Measurements from ENCODE around the gene EFNB3. TPM values are rescaled to one million over a fixed set of nuclear protein-coding genes. Genes with fewer than 3 reads are reported as not detected.
A peak's percentile ranks its signal among the peaks of the same experiment; 100 is the strongest.

The EFNB3 gene
- total RNA-seq, 2 experiments from 2014 or later, result not detected

DNA sequence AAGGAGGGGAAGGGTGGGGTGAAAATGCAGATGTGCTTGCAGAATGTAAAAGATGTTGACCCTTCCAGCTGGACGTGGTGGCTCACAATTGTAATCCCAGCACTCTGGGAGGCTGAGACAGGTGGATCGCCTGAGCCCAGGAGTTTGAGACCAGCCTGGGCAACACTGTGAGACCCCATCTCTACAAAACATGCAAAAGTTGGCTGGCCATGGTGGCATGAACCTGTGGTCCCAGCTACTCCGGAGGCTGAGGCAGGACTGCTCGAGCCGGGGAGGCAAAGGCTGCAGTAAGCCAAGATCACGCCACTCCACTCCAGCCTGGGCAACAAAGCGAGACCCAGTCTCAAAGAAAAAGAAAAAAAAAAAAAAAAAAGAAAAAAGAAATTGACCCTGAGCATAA is 36.5 kb upstream of the EFNB3 start:
- Mint-ChIP-seq H3K27ac (no peak overlapping the region), H3K9me3 (peaks cover 2% of the 10 kb centered on the region), H3K4me3 (no peak overlapping the region), H3K27me3 (no peaks in the 10 kb centered on the region), H3K4me1 (ENCODE audit: low read depth) (no peaks in the 10 kb centered on the region), H3K36me3 (ENCODE audit: low read depth) (peaks cover 29% of the 10 kb centered on the region)
- TF ChIP-seq, protein P1, sequence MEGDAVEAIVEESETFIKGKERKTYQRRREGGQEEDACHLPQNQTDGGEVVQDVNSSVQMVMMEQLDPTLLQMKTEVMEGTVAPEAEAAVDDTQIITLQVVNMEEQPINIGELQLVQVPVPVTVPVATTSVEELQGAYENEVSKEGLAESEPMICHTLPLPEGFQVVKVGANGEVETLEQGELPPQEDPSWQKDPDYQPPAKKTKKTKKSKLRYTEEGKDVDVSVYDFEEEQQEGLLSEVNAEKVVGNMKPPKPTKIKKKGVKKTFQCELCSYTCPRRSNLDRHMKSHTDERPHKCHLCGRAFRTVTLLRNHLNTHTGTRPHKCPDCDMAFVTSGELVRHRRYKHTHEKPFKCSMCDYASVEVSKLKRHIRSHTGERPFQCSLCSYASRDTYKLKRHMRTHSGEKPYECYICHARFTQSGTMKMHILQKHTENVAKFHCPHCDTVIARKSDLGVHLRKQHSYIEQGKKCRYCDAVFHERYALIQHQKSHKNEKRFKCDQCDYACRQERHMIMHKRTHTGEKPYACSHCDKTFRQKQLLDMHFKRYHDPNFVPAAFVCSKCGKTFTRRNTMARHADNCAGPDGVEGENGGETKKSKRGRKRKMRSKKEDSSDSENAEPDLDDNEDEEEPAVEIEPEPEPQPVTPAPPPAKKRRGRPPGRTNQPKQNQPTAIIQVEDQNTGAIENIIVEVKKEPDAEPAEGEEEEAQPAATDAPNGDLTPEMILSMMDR (IDR thresholded peaks at IDR 0.05), result no peak
- DNase-seq (no peak), ATAC-seq (no peak)
- ChIA-PET POLR2A (interaction anchor here (11.2 kb wide), 1 partner anchor 18 kb away, joined by 78 read pairs; the partner anchor contains the start of genes TP53 and WRAP53), CTCF (interaction anchor here (1.1 kb wide), 1 partner anchor 36 kb away, joined by 3 read pairs; no protein-coding TSS in a partner anchor)
- intact Hi-C loops (cut with micrococcal nuclease), result no loop called here

DNA sequence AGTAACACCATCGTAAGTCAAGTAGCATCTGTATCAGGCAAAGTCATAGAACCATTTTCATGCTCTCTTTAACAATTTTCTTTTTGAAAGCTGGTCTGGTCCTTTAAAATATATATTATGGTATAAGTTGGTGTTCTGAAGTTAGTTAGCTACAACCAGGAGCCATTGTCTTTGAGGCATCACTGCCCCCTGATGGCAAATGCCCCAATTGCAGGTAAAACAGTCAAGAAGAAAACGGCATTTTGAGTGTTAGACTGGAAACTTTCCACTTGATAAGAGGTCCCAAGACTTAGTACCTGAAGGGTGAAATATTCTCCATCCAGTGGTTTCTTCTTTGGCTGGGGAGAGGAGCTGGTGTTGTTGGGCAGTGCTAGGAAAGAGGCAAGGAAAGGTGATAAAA is 31.8 kb upstream of the EFNB3 start:
- H3K9me3 Mint-ChIP-seq, result peaks cover 8% of the 10 kb centered on the region
- H3K27me3 Mint-ChIP-seq, result no peaks in the 10 kb centered on the region
- POLR2A ChIA-PET, result interaction anchor here (0.8 to 11.2 kb wide), 4 partner anchors 13 to 43 kb away, joined by 3 to 78 read pairs (median 6); partner anchors contain the start of genes SHBG, TP53 and WRAP53
- H3K4me3 Mint-ChIP-seq, result no peak overlapping the region
- DNase-seq (peak; percentile 79), ATAC-seq (no peak)
- TF ChIP-seq, protein P1 (IDR thresholded peaks at IDR 0.05), result peak; percentile 65
- CTCF ChIA-PET, result interaction anchor here (0.7 to 2.9 kb wide), 24 partner anchors 9 to 382 kb away, joined by 3 to 37 read pairs (median 4); partner anchors contain the start of genes ATP1B2, SAT2, SOX15 and TP53
- intact Hi-C loops (cut with micrococcal nuclease), result no loop called here
- H3K36me3 Mint-ChIP-seq (ENCODE audit: low read depth), result peaks cover 48% of the 10 kb centered on the region
- H3K4me1 Mint-ChIP-seq (ENCODE audit: low read depth), result no peaks in the 10 kb centered on the region
- H3K27ac Mint-ChIP-seq, result no peak overlapping the region

DNA sequence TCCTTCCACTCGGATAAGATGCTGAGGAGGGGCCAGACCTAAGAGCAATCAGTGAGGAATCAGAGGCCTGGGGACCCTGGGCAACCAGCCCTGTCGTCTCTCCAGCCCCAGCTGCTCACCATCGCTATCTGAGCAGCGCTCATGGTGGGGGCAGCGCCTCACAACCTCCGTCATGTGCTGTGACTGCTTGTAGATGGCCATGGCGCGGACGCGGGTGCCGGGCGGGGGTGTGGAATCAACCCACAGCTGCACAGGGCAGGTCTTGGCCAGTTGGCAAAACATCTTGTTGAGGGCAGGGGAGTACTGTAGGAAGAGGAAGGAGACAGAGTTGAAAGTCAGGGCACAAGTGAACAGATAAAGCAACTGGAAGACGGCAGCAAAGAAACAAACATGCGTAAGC is 30.1 kb upstream of the EFNB3 start:
- Mint-ChIP-seq H3K36me3 (ENCODE audit: low read depth) (peaks cover 46% of the 10 kb centered on the region), H3K4me1 (ENCODE audit: low read depth) (peaks cover 3% of the 10 kb centered on the region), H3K9me3 (peaks cover 8% of the 10 kb centered on the region), H3K4me3 (no peak overlapping the region), H3K27me3 (no peaks in the 10 kb centered on the region), H3K27ac (no peak overlapping the region)
- CTCF ChIA-PET, result interaction anchor here (1.4 to 2.9 kb wide), 2 partner anchors 12 to 32 kb away, joined by 3 to 37 read pairs; partner anchors contain the start of genes TP53 and WRAP53
- POLR2A ChIA-PET, result interaction anchor here (11.2 kb wide), 1 partner anchor 12 kb away, joined by 78 read pairs; the partner anchor contains the start of genes TP53 and WRAP53
- intact Hi-C loops (cut with micrococcal nuclease), result no loop called here
- DNase-seq (no peak), ATAC-seq (no peak)
- TF ChIP-seq, protein P1 (IDR thresholded peaks at IDR 0.05), result no peak

DNA sequence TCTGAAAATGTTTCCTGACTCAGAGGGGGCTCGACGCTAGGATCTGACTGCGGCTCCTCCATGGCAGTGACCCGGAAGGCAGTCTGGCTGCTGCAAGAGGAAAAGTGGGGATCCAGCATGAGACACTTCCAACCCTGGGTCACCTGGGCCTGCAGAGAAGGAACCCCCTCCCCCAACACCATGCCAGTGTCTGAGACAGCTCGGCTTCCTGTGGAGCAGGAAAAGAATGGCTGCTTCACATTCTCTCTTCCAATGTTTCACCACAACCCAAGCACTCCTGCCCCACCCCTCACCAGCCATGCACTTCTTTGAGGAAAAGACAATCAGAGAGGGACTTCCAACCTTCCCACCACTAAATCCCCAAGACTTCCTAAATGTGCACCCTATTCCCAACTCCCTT is 28.5 kb upstream of the EFNB3 start:
- H3K27ac Mint-ChIP-seq, result no peak overlapping the region
- peaks cover 39% of the 10 kb centered on the region for H3K36me3 Mint-ChIP-seq (ENCODE audit: low read depth)
- TF ChIP-seq, protein P1 (IDR thresholded peaks at IDR 0.05), result no peak
- ATAC-seq (no peak), DNase-seq (no peak)
- H3K4me1 Mint-ChIP-seq (ENCODE audit: low read depth), result peaks cover 3% of the 10 kb centered on the region
- ChIA-PET POLR2A (interaction anchor here (11.2 kb wide), 1 partner anchor 10 kb away, joined by 78 read pairs; the partner anchor contains the start of genes TP53 and WRAP53), CTCF (interaction anchor here (1.0 to 2.0 kb wide), 2 partner anchors 9 to 11 kb away, joined by 3 to 5 read pairs; partner anchors contain the start of genes TP53 and WRAP53)
- no peak overlapping the region for H3K4me3 Mint-ChIP-seq
- peaks cover 8% of the 10 kb centered on the region for H3K9me3 Mint-ChIP-seq
- H3K27me3 Mint-ChIP-seq, result no peaks in the 10 kb centered on the region
- intact Hi-C loops (cut with micrococcal nuclease), result no loop called here

DNA sequence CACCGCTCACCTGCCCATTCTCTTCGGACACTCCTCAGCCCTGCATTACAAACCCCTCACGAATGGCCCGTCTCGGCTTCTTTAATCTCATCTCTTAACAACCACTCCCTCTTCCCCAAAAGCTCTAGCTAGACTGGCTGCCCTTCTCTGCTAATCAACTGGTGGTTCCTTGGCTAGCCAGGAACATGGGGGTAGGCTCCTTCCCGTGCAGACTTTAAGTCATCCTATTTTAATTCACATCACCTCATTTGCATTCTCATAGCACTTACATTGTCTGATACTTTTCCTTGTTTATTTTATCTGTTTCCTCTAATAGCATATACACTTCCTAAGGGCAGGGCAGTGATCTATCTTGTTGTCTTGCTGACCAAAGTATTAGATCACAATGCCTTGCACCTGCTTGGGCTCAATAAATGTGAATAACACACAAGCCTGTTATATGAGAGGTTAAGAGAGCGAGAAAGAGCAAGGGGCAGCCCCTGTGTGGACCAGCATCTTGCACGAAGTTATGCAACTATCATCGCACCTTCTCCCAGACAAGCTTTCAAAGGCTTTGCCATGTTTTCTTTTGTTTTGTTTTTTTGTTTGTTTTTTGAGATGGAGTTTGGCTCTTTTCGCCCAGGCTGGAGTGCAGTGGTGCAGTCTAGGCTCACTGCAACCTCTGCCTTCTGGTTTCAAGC is 27.5 kb upstream of the EFNB3 start:
- Mint-ChIP-seq H3K9me3 (peaks cover 8% of the 10 kb centered on the region), H3K36me3 (ENCODE audit: low read depth) (peaks cover 35% of the 10 kb centered on the region), H3K4me3 (no peak overlapping the region), H3K27ac (no peak overlapping the region), H3K4me1 (ENCODE audit: low read depth) (peaks cover 5% of the 10 kb centered on the region), H3K27me3 (no peaks in the 10 kb centered on the region)
- ATAC-seq, result no peak
- POLR2A ChIA-PET, result interaction anchor here (1.0 to 11.2 kb wide), 2 partner anchors 9 to 29 kb away, joined by 3 to 78 read pairs; partner anchors contain the start of genes TP53 and WRAP53
- CTCF ChIA-PET, result interaction anchor here (1.0 to 2.0 kb wide), 2 partner anchors 10 kb away, joined by 3 to 5 read pairs; partner anchors contain the start of genes TP53 and WRAP53
- TF ChIP-seq, protein P1 (IDR thresholded peaks at IDR 0.05), result no peak
- intact Hi-C loops (cut with micrococcal nuclease), result no loop called here
- DNase-seq, result no peak
